CD14-positive monocyte (primary cell): ENCODE data around the gene SUFU. TPM values are rescaled to one million over a fixed set of nuclear protein-coding genes. Genes with fewer than 3 reads are reported as not detected.

ENCODE experiments used
- DNase-seq, 3 donors: peaks; one replicate each; pipeline ENCODE4 v3.0.0-alpha.2; 2011 to 2022
- H2AFZ ChIP-seq: 2 replicates; pipeline ENCODE4 v1.6.0; 2012; ENCODE audit warnings: mild to moderate bottlenecking, low read depth, low read length, inconsistent platforms; ENCODE audit not compliant: insufficient read depth, poor library complexity, severe bottlenecking
- H3K27ac ChIP-seq, 2 donors: 1 replicate in 1 of 2; 2 replicates in 1 of 2; pipeline ENCODE4 v1.5.1; 2012 to 2013; ENCODE audit warnings: low read length in 2 of 2, control low read depth in 1 of 2, inconsistent platforms in 1 of 2, low read depth in 1 of 2, mild to moderate bottlenecking in 1 of 2
- H3K27me3 ChIP-seq, 2 donors: one replicate each; pipeline versions ENCODE4 v1.6.0 to v1.6.1; 2011 to 2013; ENCODE audit warnings: low read length in 2 of 2; ENCODE audit not compliant: control insufficient read depth in 2 of 2, insufficient read depth in 2 of 2
- H3K36me3 ChIP-seq, 2 donors: replicated peaks in 1 of 2; 1 replicate in 1 of 2; 2 replicates in 1 of 2; pipeline versions ENCODE4 v1.5.1 to v1.6.1; 2012 to 2013; ENCODE audit warnings: low read length in 2 of 2, control low read depth in 1 of 2, inconsistent platforms in 1 of 2, mild to moderate bottlenecking in 1 of 2; ENCODE audit not compliant: insufficient read depth in 2 of 2, control insufficient read depth in 1 of 2
- H3K4me1 ChIP-seq, 2 donors: 1 replicate in 1 of 2; 2 replicates in 1 of 2; pipeline versions ENCODE4 v1.5.1 to v1.6.1; 2012 to 2013; ENCODE audit warnings: low read length in 2 of 2, control low read depth in 1 of 2, inconsistent platforms in 1 of 2, mild to moderate bottlenecking in 1 of 2, moderate library complexity in 1 of 2; ENCODE audit not compliant: insufficient read depth in 2 of 2, control insufficient read depth in 1 of 2
- H3K4me2 ChIP-seq: replicated peaks from 2 replicates; pipeline ENCODE3; 2012; ENCODE audit warnings: low read length, moderate library complexity, mild to moderate bottlenecking; ENCODE audit not compliant: poor library complexity, severe bottlenecking; ENCODE audit errors: extremely low read depth
- H3K4me3 ChIP-seq, 3 experiments: fragments of 200-600 bp in 1 of 3; sonication (generic) in 1 of 3; replicated peaks in 1 of 3; 1 replicate in 2 of 3; 2 replicates in 1 of 3; pipeline ENCODE4 v1.5.1; 2011 to 2013; ENCODE audit warnings: low read length in 3 of 3, mild to moderate bottlenecking in 3 of 3, control low read depth in 2 of 3, low read depth in 2 of 3, inconsistent platforms in 1 of 3, moderate library complexity in 1 of 3
- H3K79me2 ChIP-seq: 2 replicates; pipeline ENCODE4 v1.6.0; 2012; ENCODE audit warnings: mild to moderate bottlenecking, control low read depth, inconsistent platforms, low read length, moderate library complexity; ENCODE audit not compliant: insufficient read depth
- H3K9ac ChIP-seq: 2 replicates; pipeline ENCODE4 v1.6.0; 2017; ENCODE audit warnings: low read length, mild to moderate bottlenecking; ENCODE audit not compliant: insufficient read depth, poor library complexity, severe bottlenecking
- H3K9me3 ChIP-seq, 2 donors: replicated peaks in 1 of 2; 1 replicate in 1 of 2; 2 replicates in 1 of 2; pipeline versions ENCODE4 v1.5.1 to v1.6.1; 2012 to 2013; ENCODE audit warnings: low read length in 2 of 2, control low read depth in 1 of 2; ENCODE audit not compliant: control insufficient read depth in 1 of 2, insufficient read depth in 1 of 2
- H4K20me1 ChIP-seq: 2 replicates; pipeline ENCODE4 v1.6.0; 2012; ENCODE audit warnings: mild to moderate bottlenecking, low read length, control low read depth, moderate library complexity; ENCODE audit not compliant: insufficient read depth
- H3K27ac Mint-ChIP-seq, 7 donors: one replicate each; pipeline ENCODE4 v1.8.0; 2020; ENCODE audit warnings: mild to moderate bottlenecking in 7 of 7, mixed read lengths in 7 of 7, moderate library complexity in 6 of 7, inconsistent platforms in 2 of 7
- H3K27me3 Mint-ChIP-seq, 3 donors: one replicate each; pipeline ENCODE4 v1.8.0; 2021 to 2022; ENCODE audit warnings: low read depth in 3 of 3, mild to moderate bottlenecking in 3 of 3, mixed read lengths in 3 of 3, moderate library complexity in 3 of 3, inconsistent platforms in 1 of 3
- H3K36me3 Mint-ChIP-seq, 2 donors: one replicate each; pipeline ENCODE4 v1.8.0; 2020; ENCODE audit warnings: mixed read lengths in 2 of 2, inconsistent platforms in 1 of 2, mild to moderate bottlenecking in 1 of 2
- H3K4me1 Mint-ChIP-seq: one replicate; pipeline ENCODE4 v1.8.0; 2020; ENCODE audit warnings: mild to moderate bottlenecking, mixed read lengths
- H3K4me3 Mint-ChIP-seq, 2 donors: one replicate each; pipeline ENCODE4 v1.8.0; 2020; ENCODE audit warnings: mild to moderate bottlenecking in 2 of 2, mixed read lengths in 2 of 2, moderate library complexity in 1 of 2
- H3K9me3 Mint-ChIP-seq, 7 donors: one replicate each; pipeline ENCODE4 v1.8.0; 2020 to 2022; ENCODE audit warnings: mixed read lengths in 7 of 7, mild to moderate bottlenecking in 6 of 7, moderate library complexity in 6 of 7, inconsistent platforms in 2 of 7
- CTCF ChIP-seq: fragments of 200-600 bp; IDR thresholded peaks from one replicate; pipeline ENCODE4 v1.8.0; 2022; ENCODE audit warnings: antibody characterized with exemption, mild to moderate bottlenecking
- WGBS: methylation state at CpG from one replicate; pipeline ENCODE4 v1.1.5; 2013; ENCODE audit warnings: missing lambda C conversion rate; ENCODE audit not compliant: insufficient coverage; 5-methylcytosine and 5-hydroxymethylcytosine counted together
- intact Hi-C, 2 donors: fragments of 100-400 bp; cut with micrococcal nuclease; formaldehyde crosslinking; loops; one replicate each; pipeline versions ENCODE4 v1.15.0 to v1.15.1; 2023
- polyA plus RNA-seq, 3 donors: library from polyadenylated mRNA; depleted of rRNA in 1 of 3; unstranded in 2 of 3; stranded (reverse) in 1 of 3; fragments of 300-500 nt in 2 of 3; fragments of >200 nt in 1 of 3; fragmentation: Illumina TruSeq in 2 of 3; gene quantifications; 1 replicate in 2 of 3; 2 replicates in 1 of 3; pipeline ENCODE4 v1.2.3, GENCODE V29; 2012 to 2021

SUFU gene
- polyA plus RNA-seq, 3 donors: 3.2 to 10.0 (median 5.7) TPM

- Histone ChIP-seq H3K27me3 (no peaks in the 10 kb centered on the region), H3K9ac (no peak overlapping the region), H3K36me3 (peaks cover 0 to 5% of the 10 kb centered on the region in 2 donors), H2AFZ (no peak overlapping the region), H3K9me3 (no peaks in the 10 kb centered on the region), H3K4me1 (peaks cover 48 to 51% of the 10 kb centered on the region in 2 donors), H3K79me2 (peaks cover 7% of the 10 kb centered on the region), H3K4me3 (no peak overlapping the region), H3K4me2 (no peak overlapping the region), H4K20me1 (no peaks in the 10 kb centered on the region), H3K27ac (no peak overlapping the region)
- no peak for TF ChIP-seq CTCF
- no peaks in the 10 kb centered on the region for H3K9me3 Mint-ChIP-seq
- H3K36me3 Mint-ChIP-seq: peaks cover 13 to 23% of the 10 kb centered on the region in 2 donors
- WGBS: 100% methylated on average over 2 of the region's 4 CpGs
- H3K4me1 Mint-ChIP-seq: peaks cover 53% of the 10 kb centered on the region
- H3K4me3 Mint-ChIP-seq: no peak overlapping the region
- H3K27ac Mint-ChIP-seq: peak overlapping the region in 1 of 7 donors; percentile 25
- H3K27me3 Mint-ChIP-seq: peaks cover 0 to 3% (median 0%) of the 10 kb centered on the region in 3 donors
- DNase-seq: no peak
- intact Hi-C loops: no loop called here
These were observed 175.8 kb downstream of the SUFU start for GRCh38 chr10:102679596-102679995.

DNA sequence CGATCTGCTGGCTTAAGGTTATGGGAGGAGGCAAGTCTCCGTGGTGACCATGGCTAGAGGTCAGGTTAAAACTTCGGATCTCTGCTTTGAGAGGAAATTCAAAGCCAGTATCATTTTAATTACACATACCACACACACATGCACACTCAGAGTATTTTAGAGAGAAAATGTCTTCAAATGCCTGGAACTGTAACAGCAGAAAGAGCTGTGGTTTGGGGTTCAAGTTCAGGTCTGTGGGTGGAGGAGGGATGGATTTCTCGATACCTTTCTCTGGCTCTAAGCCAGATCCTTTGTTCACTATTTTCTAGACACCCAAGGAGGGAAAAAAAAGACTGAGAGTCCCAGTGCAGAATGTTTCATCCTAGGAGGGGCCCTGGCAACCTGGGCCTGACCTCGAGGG is 177.9 kb downstream of the SUFU start:
- Histone ChIP-seq H4K20me1 (no peaks in the 10 kb centered on the region), H3K36me3 (peaks cover 0 to 12% of the 10 kb centered on the region in 2 donors), H3K9ac (no peak overlapping the region), H2AFZ (no peak overlapping the region), H3K4me1 (peaks cover 28 to 30% of the 10 kb centered on the region in 2 donors), H3K4me2 (no peak overlapping the region), H3K79me2 (peaks cover 3% of the 10 kb centered on the region), H3K9me3 (no peaks in the 10 kb centered on the region), H3K4me3 (no peak overlapping the region), H3K27me3 (no peaks in the 10 kb centered on the region), H3K27ac (no peak overlapping the region)
- H3K27me3 Mint-ChIP-seq: peaks cover 0 to 3% (median 0%) of the 10 kb centered on the region in 3 donors
- no peak for TF ChIP-seq CTCF
- intact Hi-C loops: no loop called here
- no peak overlapping the region for H3K4me3 Mint-ChIP-seq
- H3K9me3 Mint-ChIP-seq: no peaks in the 10 kb centered on the region
- peak overlapping the region in 1 of 7 donors; percentile 7 for H3K27ac Mint-ChIP-seq
- WGBS: no CpG with 5 or more reads among the region's 5 CpGs
- H3K4me1 Mint-ChIP-seq: peaks cover 33% of the 10 kb centered on the region
- no peak for DNase-seq
- peaks cover 21 to 36% of the 10 kb centered on the region in 2 donors for H3K36me3 Mint-ChIP-seq
